NCI-H2227 (cell line): ENCODE measurements around the gene ZNF750.

ENCODE experiments used
- DNase-seq: peaks from one replicate; lab custom pipeline; 2025; ENCODE audit not compliant: unreplicated experiment; lab: John Stamatoyannopoulos, UW

The ZNF750 gene

GRCh38 chr17:82860606-82861392, 21.0 kb upstream of the ZNF750 start:
- DNase-seq: no peak

- DNase-seq: peak; percentile 81
Observed at GRCh38 chr17:82859431-82860403, 19.9 kb upstream of the ZNF750 start.

- no peak for DNase-seq
Observed at GRCh38 chr17:82858376-82859126, 18.7 kb upstream of the ZNF750 start.

GRCh38 chr17:82856361-82856760, 16.5 kb upstream of the ZNF750 start:
- DNase-seq: no peak

GRCh38 chr17:82854226-82854625, 14.4 kb upstream of the ZNF750 start:
- no peak for DNase-seq

- DNase-seq: no peak
Observed at GRCh38 chr17:82851381-82851780, 11.6 kb upstream of the ZNF750 start.

- DNase-seq: no peak
Observed at GRCh38 chr17:82849076-82849945, 9.5 kb upstream of the ZNF750 start.

- no peak for DNase-seq
Observed at GRCh38 chr17:82848022-82848592, 8.3 kb upstream of the ZNF750 start.

GRCh38 chr17:82846061-82846691, 6.4 kb upstream of the ZNF750 start:
- no peak for DNase-seq

GRCh38 chr17:82845163-82845807, 5.5 kb upstream of the ZNF750 start:
- DNase-seq: no peak

GRCh38 chr17:82844796-82845162, 5.0 kb upstream of the ZNF750 start:
- DNase-seq: no peak

GRCh38 chr17:82843904-82844680, 4.3 kb upstream of the ZNF750 start:
- no peak for DNase-seq

- DNase-seq: no peak
Observed at GRCh38 chr17:82841921-82842596, 2.2 kb upstream of the ZNF750 start.

- no peak for DNase-seq
Observed at GRCh38 chr17:82840431-82840831, 609 bp upstream of the ZNF750 start.

- DNase-seq: no peak
Observed at GRCh38 chr17:82838386-82839063, 1.3 kb downstream of the ZNF750 start.

GRCh38 chr17:82837586-82838320, 2.1 kb downstream of the ZNF750 start:
- no peak for DNase-seq
